Measurements from ENCODE around the gene BPI.
A peak's percentile ranks its signal among the peaks of the same experiment; 100 is the strongest.
"Not testable (repeated sequence)": the region's sequence is repeated elsewhere in the genome, so short reads cannot be mapped to it uniquely, and the experiment has no call there.

The BPI gene

DNA sequence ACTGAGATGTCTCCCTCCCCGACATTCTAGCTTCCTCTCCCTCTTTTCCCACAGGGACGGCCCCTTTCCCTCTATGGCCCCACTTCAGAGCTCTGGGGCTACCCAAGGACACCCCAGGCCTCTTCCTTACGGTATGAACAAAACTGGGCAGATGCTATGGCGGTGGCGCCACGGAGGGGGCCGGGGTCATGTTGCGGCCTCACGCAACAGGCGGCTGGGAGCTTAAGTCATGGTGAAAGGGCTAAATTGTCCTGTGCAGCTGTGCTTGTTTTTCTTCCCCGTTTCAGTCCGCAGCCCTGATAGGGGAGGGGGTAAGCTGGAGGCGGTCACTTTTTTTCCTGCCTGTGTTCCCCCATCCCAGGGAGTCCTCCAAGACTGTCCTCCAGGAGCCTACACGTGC lies 25.8 kb upstream of the BPI start:
- no peak for DNase-seq (ENCODE audit: low spot score)

DNA sequence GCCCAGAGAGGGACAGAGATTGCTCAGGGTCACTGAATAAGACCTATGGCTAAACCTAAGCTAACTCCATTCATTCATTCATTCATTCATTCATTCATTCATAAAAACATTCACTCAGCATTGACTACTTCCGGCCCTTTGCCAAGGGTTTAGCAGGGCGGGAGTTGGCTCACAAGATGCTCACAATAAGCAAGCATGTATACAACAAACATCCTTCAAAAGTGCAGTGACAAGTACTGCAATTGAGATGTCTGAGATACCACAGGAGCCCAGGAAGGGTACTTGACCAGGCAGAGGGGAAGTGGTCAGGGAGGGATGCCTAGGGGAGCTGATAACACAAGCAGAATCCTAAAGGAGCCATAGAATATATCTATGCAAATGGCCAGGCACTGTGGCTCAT lies 25.2 kb upstream of the BPI start:
- DNase-seq (ENCODE audit: low spot score) = no peak

DNA sequence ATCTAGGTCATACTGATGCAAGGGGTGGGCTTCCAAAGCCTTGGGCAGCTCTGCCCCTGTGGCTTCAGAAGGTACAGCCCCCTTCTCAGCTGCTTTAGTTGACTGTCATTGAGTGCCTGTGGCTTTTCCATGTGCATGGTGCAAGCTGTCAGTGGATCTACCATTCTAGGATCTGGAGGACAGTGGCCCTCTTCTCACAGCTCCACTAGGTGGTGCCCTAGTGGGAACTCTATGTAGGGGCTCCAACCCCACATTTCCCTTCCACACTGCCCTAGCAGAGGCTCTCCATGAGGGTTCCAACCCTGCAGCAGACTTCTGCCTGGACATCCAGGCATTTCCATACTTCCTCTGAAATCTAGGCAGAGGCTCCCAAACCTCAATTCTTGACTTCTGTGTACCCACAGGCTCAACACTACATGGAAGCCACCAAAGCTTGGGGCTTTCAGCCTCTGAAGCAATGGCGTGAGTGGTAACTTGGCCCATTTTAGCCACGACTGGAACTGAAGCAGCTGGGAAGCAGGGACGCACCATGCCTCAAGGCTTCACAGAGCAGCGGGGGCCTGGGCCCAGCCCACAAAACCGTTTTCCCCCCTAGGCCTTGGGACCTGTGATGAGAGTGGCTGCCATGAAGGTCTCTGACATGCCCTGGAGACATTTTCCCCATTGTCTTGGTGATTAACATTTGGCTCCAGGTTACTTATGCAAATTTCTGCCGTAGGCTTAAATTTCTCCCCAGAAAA lies 22.6 kb upstream of the BPI start:
- DNase-seq (ENCODE audit: low spot score) = not testable (repeated sequence)

DNA sequence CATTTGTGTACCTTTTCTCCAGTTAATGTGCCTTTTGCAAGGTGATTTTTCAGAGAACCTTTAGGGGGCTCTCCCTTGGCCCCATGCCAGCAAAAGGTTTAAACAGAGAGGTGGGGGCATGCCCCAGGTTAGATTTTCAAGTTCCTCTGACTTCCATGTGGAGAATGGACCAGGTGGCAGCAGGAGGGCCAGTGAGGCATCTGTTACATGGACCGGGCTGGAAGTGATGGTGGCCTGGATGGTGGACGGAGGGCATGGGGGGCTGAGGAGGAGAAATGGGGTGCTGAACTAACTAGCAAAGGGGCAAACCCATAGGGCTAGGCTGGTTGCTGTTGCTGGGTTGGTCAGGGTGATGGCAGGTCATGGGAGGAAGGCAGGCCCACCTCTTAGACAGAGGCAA lies 20.7 kb upstream of the BPI start:
- DNase-seq (ENCODE audit: low spot score) = no peak

DNA sequence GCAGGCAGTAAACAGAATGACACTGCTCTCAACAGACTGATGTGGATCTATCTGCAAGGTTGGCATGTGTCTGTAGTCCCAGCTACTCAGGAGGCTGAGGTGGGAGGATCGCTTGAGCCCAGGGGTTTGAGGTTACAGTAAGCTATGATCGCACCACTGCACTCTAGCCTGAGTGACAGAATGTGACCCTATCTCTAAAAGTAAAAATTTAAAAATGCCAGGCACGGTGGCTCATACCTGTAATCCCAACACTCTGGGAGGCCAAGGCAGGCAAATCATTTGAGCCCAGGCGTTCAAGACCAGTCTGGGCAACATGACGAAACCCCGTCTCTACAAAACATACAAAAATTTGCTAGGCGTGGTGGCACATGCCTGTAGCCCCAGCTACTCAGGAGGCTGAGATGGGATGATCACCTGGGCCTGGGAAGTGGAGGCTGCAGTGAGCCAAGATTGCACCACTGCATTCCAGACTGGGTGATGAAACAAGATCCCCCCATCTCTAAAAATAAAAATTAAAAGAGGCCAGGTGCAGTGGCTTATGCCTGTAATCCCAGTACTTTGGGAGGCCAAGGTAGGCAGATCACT lies 19.8 kb upstream of the BPI start:
- not testable (repeated sequence) for DNase-seq (ENCODE audit: low spot score)

DNA sequence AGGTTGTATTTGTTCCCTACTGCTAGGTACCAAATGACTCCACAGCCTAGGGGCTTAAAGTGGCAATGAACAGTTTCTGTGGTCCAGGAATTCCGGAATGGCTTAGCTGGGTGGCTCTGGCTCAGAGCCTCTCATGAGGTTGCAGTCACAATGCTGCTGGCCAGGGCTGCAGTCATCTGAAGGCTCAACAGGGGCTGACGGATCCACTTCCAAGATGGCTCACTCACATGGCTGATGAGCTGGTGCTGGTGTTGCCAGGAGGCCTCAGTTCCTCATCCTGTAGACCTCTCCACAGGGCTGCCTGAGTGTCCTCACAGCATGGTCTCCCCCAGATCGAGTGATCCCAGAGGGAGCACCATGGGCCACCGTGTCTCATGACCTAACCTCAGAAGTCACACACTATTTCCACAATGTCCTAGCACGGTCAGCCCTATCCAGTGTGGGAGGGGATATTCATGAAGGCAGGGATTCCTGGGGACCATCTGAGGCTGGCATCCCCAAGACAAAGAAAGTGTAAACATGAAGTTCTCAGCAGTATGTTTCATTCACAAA lies 19.0 kb upstream of the BPI start:
- DNase-seq (ENCODE audit: low spot score) = no peak

DNA sequence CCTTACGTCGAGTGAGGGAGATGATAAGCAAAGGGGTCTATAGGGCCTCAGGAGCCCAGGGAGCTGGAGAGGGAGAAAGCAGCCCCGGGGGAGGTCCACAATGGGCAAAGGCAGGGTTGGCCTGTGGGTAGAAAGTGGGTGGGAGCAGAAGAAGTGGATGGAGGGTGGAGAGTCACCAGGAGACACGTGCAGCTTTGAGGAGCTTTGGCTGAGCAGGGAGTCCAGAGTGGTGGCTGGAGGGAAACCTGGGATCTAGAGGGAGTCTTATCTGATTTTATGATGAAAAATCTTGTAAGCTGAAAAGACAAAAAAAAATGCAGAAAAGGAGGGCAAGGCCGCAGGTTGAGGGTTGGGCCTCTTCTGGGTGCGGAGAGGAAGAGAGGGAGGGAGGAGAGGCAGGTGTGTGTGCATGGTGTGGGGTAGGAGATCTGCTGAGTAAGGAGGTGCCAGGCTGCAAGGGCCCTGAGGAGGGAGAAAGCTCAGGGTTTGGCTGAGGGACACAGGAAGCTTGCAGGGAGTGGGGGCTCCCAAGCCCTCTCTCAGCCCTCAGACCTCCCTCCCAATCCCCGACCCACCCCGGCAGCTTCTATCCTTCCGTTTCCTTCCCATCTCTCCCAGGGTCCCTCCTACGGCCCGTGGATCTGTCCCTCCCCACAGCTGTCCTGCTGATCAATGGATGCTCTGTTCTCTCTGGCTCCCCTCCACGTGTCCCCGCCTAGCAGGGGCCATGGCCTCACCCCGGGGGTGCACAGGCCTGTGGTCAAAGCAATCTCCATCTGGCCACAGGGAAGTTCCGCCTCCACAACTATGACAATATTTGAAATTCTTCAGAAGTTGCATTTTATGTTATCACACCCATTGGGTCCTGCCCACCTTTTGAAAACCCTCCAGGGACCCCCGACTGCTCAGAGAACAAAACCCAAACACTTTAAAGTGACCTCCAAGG lies 17.1 kb upstream of the BPI start:
- peak; percentile 62 for DNase-seq (ENCODE audit: low spot score)

DNA sequence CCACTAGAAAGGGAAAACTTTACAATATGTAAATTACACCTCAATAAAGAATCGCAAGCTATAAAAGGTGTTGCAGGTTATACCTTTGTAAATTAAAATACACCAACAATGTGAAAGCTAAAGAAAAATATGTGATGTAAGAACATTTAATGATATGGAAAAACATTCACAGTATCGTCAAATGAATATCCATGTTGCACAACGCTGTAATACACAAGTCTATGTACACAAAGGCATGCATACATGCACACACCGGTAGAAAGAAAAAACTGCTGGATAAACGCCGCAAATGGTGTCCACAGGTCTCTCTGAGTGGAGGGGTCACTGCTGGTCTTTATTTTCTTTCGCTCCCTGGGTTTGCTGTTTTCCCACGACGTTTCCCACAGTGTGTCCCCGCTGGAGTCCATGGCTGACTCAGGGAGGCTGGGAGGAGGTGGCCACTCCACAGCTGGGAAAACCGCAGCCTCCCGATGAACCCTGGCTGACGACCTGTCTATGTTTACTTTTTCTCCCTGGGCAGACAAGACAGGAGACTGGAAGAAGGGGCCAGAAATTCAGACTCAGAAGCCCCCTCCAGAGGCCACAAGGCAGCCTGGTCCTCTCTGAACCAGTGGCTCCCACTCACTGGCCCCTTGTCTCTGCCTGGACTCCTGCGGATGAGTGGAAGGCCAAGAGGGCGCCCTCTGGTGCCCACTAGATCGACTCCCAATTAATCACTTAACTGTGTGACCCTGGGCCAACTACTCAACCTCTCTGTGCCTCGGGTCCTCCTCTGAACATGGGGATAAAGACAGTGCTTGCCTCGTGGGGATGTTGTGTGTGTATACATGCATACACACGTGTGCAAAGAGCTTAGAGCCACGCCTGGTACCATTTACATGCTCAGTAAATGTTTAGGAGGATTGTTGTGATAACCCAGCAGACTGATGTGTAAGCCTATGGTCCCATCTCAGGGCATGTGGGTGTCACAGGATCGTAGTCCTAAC lies 12.8 kb upstream of the BPI start:
- no peak for DNase-seq (ENCODE audit: low spot score)

DNA sequence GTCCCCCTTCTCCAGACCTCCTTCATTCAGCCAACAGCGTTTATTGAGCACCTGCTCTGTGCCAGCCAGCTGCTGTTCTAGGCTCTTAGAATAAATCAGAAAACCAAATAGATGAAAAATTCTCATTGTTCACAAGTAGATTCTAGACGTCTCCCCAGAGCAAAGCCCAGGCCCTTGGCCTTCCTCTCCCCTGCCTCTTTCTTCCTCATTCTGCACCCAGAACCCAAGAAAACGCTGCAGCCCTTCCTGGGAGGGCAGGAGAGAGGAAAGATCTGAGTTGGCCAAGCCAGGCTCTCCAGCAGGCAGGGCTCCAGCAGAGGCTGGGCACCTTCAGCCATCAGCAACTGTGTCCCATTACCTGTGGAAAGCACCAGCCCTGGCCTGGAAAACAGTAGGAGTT lies 12.0 kb upstream of the BPI start:
- DNase-seq (ENCODE audit: low spot score) = no peak

DNA sequence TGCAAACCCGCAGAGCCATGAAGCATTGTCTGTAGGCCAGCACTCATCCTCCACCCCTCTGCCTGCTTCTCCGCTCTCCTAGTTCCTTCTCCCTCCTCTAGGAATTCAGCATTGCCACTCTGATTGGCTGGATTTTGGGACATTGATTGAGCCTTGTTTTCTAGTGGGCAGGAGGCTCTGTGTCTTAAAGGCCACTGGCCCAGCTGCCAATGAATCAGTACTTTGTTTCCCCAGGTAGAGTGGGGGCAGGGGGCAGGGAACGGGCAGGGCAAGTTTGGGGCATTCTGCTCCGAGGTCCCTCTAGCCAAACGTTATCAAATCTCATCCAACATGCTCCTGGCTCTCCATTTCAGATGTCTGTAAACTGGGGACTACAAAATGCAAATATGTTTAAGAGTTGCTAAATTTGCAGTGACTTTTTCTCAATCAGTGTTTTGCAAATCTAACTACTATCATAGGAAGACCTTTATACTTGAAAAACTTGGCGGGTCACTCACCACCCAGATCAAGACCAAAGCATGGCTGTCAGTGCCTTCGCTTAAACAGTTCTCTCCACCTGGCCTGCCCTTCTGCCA lies 10.4 kb upstream of the BPI start:
- DNase-seq (ENCODE audit: low spot score) = no peak

DNA sequence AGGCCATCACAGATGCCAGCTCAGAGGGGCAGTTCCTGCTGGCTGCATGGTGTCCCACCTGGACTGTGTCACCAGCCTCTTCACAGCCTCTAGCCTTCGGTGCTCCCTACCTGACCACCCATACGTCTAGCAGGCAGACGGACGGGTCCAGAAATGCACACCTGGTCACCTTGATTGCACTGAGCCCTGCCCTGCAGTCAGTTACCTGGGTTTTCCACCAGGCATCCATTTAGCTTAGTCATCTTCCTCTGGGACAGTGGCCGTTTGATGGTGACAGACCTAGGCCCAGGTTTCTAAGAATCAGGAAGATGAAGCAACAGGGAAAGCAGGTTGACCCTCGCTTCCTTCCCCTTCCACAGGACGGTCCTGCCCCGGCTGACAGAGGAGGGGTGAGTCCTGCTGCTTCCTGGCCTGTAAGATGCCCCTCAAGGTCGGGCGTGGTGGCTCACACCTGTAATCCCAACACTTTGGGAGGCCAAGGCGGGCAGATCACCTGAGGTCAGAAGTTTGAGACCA lies 9.8 kb upstream of the BPI start:
- DNase-seq (ENCODE audit: low spot score) = no peak

DNA sequence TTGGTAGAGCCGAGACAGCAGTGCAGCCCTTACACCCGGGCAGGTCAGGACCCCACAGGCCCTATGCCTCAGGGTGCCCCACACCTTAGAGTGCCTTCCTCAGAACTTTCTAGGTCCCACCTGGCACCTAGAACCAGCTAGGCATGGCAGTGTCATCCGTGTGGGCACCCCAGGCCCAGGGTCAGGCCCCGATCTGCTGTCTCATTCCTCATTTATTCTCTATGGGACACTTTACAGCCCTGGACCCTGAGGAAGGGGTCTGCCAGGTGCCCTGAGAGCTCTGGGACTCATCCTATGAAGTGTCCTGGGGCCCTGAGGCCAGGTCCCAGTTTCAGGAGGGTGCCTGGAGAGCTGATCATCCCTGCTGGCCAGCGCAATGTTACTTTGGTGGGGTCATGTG lies 8.1 kb upstream of the BPI start:
- DNase-seq (ENCODE audit: low spot score) = no peak

DNA sequence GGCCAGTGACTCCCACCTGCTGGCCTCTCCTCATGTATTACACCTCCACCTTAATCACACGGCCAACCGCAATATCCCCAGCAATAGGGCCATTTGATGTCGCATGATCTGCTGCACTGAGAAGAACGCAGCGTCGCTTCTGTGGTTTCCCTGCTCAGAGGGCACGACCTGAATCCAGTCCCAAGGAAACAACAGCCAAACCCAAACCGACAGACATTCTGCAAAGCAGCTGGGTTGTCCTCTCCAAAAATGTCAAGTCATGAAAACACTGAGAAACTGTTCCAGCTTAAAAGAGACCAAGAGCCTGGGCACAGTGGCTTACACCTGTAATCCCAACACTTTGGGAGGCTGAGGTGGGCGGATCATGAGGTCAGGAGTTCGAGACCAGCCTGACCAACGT lies 7.5 kb upstream of the BPI start:
- DNase-seq (ENCODE audit: low spot score) = no peak

DNA sequence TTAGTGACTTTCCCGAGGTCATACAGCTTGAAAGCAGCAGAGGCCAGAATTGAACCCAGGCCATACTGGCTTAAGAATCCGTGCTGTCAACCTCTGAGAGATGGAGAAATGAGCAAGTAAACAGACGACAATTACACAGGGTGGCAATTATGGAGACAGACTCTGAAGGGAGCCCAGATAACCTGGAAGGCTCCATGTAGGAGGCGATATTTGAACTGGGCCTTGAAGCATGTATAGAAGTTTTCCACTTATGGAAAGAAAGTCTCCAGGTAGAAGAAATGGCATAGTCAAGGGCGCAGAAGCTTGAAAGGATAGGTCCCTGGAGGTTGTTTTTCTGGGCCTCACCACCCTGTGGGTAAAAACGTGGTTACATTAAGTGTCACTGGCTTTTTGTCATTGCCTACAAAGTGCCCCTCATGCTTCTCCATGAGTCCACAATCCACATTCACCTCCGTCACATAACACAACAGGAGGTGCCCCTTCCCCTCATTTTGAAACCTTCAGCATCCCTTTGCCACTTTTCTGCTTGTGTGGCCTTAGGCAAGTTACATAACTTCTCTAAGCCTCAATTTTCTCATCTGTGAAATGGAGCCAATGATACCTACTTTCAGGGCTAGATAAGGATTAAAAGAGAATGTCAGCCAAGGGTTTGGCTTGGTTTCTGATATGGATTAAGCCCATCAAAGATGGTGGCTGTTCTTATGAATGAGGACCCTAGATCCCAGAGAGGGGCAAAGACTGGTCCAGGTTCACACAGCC lies 5.9 kb upstream of the BPI start:
- DNase-seq (ENCODE audit: low spot score) = no peak

DNA sequence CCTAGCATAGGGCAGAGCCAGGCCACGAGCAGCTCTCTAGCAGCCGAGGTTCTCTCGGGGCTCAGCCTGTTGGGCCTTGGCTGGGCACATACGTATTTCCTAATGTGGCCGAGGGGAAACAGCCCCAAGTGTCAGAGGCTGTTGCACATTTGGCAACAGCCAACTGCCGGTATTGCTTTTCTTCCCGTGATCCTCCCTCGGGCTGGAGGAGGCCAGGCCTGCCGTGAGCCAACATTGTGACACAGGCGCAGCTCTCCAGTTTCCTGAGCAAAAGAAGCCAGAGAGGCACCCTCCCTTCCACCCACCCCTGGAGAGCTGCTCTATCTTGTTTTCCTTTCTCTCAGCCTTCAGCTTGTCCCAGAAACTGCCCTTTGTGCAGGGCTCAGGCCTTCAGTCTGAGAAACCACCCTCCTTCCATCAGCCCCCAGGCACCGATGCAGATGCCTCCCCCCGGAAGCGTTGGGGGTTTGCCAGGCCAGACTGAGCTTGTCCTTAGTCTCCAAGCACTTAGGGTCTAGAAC lies 5.1 kb upstream of the BPI start:
- DNase-seq (ENCODE audit: low spot score) = no peak

DNA sequence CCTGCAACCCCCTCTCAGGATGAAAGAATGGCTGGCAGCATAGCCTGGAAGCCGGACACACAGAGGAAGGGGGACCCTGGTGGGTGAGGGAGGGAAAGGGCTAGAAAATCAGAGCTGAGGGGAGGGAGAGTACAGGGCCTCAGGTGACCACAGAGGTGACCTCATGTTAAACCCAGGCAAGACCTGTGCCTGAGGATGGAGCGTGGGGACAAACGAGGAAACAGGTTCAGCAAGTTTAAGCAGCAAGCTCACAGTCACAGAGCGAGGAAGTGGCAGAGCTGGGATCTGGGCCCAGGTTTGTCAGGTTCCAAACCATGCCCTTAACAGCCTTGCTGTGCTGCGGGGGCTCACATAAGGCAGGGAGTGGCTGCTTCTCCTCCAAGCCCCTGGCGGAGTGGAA lies 4.0 kb upstream of the BPI start:
- no peak for DNase-seq (ENCODE audit: low spot score)

DNA sequence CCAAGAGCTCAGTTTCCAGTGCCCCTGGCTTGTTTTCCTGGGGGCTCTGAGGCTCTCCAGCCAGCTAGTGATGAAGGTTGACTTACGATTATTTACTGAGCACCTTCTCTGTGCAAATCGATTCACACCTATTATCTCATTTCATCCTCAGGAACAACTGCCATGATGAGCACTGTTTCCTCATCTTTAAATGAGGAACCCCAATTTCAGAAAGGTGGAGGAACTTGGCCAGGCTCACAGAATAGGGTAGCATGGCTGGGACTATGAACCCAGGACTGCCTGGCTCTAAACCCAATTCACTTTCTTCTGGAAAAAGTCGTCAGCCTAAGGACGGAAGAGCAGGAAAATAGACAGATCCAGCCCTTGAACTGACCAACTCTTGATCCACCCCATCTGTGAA lies 3.5 kb upstream of the BPI start:
- no peak for DNase-seq (ENCODE audit: low spot score)

DNA sequence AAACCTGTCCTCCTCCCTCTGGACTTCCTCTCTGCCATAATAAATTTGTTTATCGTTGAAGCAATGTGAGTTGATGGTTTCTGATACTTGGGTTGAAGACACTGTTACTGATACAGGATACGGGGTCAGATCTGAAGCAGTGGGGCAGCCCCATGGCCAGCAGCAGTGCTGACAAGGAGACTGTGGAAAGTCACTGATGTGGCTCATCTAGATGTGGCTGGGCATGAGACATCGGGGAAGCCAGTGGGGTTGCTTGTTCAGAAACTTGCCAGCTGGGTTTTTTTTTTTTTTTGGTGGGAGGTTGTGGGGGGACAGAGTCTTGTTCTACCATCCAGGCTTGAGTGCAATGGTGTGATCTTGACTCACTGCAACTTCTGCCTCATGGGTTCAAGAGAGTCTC lies 2.6 kb upstream of the BPI start:
- DNase-seq (ENCODE audit: low spot score) = no peak

DNA sequence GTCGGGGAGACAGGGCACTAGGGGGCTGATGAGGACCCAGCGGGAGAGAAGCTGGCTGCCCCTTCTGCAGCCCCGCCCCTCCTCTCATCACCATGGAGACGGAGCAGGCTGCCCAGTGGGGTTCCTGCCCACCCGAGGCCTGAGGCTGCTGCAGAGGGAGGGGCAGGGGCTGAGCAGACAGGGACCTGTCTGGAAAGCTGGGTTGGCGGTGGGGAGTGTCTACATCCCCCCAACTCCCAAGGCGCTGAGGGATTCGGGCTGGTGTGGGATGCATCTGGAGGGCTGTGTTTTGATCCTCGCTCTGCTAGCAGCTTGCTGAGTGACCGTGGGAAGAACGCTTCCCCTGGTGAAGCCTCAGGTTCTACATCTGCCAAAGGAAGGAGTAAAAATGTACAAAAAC lies 1.2 kb upstream of the BPI start:
- DNase-seq (ENCODE audit: low spot score) = no peak

DNA sequence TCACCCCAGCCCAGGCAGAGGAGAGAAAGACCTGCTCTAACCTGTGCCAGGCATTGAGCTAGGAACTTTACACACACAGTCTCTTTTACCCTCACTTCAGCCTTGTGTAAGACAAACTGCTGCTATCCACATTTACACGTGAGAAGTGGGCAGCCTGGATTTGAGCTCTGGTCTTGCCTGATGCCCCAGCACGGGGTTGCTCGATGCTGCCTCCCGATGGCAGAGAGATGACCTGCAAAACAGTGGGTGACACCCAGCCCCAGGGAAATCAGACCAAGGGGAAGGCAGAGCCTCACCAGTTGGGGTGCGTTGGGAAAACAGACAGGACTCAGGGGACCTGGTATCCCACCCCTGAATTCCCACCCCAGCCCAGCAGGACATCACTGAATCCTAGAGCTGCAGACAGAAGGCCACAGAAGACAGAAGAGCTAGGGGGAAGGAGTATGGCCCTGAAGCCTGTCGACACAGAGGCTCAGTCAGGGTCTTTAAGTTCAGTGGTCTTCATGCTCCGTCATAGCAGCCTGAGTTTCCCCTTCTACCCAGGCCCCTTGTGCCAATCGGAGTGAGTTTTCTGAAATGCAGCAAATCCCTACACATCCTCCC lies 990 bp downstream of the BPI start:
- DNase-seq (ENCODE audit: low spot score) = peak; percentile 50

All from COLO829 (cell line).